ENCODE data around the gene SLC35F4.

DNA sequence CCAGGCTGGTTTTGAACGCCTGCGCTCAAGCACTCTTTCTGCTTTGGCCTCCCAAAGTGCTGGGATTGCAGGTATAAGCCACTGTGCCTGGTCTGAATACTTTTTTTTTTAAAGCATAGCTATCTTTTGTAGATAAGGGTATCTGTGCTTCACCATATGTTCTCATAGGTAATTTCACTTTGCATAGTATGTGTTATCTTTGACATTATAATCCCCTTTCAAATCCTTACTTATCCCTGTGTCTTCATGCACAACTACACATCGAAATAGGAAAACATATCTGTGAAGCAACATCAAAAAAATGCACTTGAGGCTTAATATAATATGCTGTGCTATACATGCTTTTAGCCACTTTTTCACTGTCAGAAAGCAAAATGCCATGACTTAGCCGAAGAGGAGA, 94.1 kb downstream of the SLC35F4 start:
- TF ChIP-seq MAX (IDR thresholded peaks at IDR 0.05) (no peak), RAD21 (IDR thresholded peaks at IDR 0.05; ENCODE audit: low read depth) (no peak), EP300 (IDR thresholded peaks at IDR 0.05; ENCODE audit: borderline replicate concordance) (no peak), TCF12 (IDR thresholded peaks at IDR 0.05; ENCODE audit: low read depth) (no peak), NFIC (IDR thresholded peaks at IDR 0.05) (no peak), FOXM1 (IDR thresholded peaks at IDR 0.05; ENCODE audit: borderline replicate concordance, low read depth) (no peak), CREB1 (IDR thresholded peaks at IDR 0.05; ENCODE audit: low read depth) (no peak), EGR1 (IDR thresholded peaks at IDR 0.05) (no peak), YY1 (IDR thresholded peaks at IDR 0.05; ENCODE audit: low read depth) (no peak), TAF1 (IDR thresholded peaks at IDR 0.05; ENCODE audit: low read depth) (no peak), CEBPB (IDR thresholded peaks at IDR 0.05) (no peak), TEAD4 (IDR thresholded peaks at IDR 0.05) (no peak)
- TF ChIP-seq, protein P1, sequence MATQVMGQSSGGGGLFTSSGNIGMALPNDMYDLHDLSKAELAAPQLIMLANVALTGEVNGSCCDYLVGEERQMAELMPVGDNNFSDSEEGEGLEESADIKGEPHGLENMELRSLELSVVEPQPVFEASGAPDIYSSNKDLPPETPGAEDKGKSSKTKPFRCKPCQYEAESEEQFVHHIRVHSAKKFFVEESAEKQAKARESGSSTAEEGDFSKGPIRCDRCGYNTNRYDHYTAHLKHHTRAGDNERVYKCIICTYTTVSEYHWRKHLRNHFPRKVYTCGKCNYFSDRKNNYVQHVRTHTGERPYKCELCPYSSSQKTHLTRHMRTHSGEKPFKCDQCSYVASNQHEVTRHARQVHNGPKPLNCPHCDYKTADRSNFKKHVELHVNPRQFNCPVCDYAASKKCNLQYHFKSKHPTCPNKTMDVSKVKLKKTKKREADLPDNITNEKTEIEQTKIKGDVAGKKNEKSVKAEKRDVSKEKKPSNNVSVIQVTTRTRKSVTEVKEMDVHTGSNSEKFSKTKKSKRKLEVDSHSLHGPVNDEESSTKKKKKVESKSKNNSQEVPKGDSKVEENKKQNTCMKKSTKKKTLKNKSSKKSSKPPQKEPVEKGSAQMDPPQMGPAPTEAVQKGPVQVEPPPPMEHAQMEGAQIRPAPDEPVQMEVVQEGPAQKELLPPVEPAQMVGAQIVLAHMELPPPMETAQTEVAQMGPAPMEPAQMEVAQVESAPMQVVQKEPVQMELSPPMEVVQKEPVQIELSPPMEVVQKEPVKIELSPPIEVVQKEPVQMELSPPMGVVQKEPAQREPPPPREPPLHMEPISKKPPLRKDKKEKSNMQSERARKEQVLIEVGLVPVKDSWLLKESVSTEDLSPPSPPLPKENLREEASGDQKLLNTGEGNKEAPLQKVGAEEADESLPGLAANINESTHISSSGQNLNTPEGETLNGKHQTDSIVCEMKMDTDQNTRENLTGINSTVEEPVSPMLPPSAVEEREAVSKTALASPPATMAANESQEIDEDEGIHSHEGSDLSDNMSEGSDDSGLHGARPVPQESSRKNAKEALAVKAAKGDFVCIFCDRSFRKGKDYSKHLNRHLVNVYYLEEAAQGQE (IDR thresholded peaks at IDR 0.05; ENCODE audit: low read depth) = no peak

Data from Ishikawa (cell line).